Neural cell (in vitro differentiated cells): Measurements from ENCODE around the gene PROCA1. TPM values are rescaled to one million over a fixed set of nuclear protein-coding genes. Genes with fewer than 3 reads are reported as not detected.
A peak's percentile ranks its signal among the peaks of the same experiment; 100 is the strongest.

Experiments used
- H2AFZ ChIP-seq: fragments of 200-600, 300-800 bp; sonication (generic), shearing (Covaris generic); 2 replicates; pipeline ENCODE4 v1.6.0; 2014; ENCODE audit warnings: low read depth, mild to moderate bottlenecking, antibody characterized with exemption, low read length, moderate library complexity
- H3F3A ChIP-seq: fragments of 200-600 bp; shearing (Covaris generic); 2 replicates; pipeline ENCODE4 v1.6.1; 2016; ENCODE audit warnings: mild to moderate bottlenecking, moderate library complexity, mixed read lengths, antibody characterized with exemption, low read length; ENCODE audit not compliant: insufficient read depth, poor library complexity, severe bottlenecking
- H3K27ac ChIP-seq: fragments of 200-600, 300-800 bp; sonication (generic), shearing (Covaris generic); 2 replicates; pipeline ENCODE4 v1.5.1; 2014; ENCODE audit warnings: mild to moderate bottlenecking, low read length, moderate library complexity
- H3K27me3 ChIP-seq: fragments of 300-800, 200-600 bp; sonication (generic), shearing (Covaris generic); 2 replicates; pipeline ENCODE4 v1.6.0; 2014; ENCODE audit warnings: mild to moderate bottlenecking, low read depth, low read length, moderate library complexity; ENCODE audit not compliant: insufficient read depth
- H3K36me3 ChIP-seq: fragments of 300-800, 200-600 bp; sonication (generic), shearing (Covaris generic); 2 replicates; pipeline ENCODE4 v1.5.1; 2014; ENCODE audit warnings: mild to moderate bottlenecking, antibody characterized with exemption, low read length, moderate library complexity; ENCODE audit not compliant: insufficient read depth
- H3K4me2 ChIP-seq: fragments of 300-800, 200-600 bp; sonication (generic), shearing (Covaris generic); 2 replicates; pipeline ENCODE4 v1.6.0; 2014; ENCODE audit warnings: mild to moderate bottlenecking, low read length
- H3K4me3 ChIP-seq: fragments of 300-800, 200-600 bp; sonication (generic), shearing (Covaris generic); 2 replicates; pipeline ENCODE4 v1.5.1; 2014; ENCODE audit warnings: mild to moderate bottlenecking, low read length, moderate library complexity
- H3K79me2 ChIP-seq: fragments of 200-600 bp; shearing (Covaris generic); replicated peaks from 2 replicates; pipeline ENCODE4 v1.6.0; 2014; ENCODE audit warnings: mild to moderate bottlenecking, low read length, moderate library complexity; ENCODE audit not compliant: insufficient read depth
- H3K9ac ChIP-seq: fragments of 300-800, 200-600 bp; sonication (generic), shearing (Covaris generic); 2 replicates; pipeline ENCODE4 v1.6.1; 2016; ENCODE audit warnings: mild to moderate bottlenecking, low read length, mixed read lengths
- H3K9me2 ChIP-seq: fragments of 200-600 bp; shearing (Covaris generic); 2 replicates; pipeline ENCODE4 v1.6.1; 2016; ENCODE audit warnings: mild to moderate bottlenecking, low read length, mixed read lengths; ENCODE audit not compliant: insufficient read depth
- H3K9me3 ChIP-seq: fragments of 200-600, 300-800 bp; sonication (generic), shearing (Covaris generic); 2 replicates; pipeline ENCODE4 v1.6.1; 2016; ENCODE audit warnings: mild to moderate bottlenecking, mixed run types, low read length, moderate library complexity, mixed read lengths
- H4K20me1 ChIP-seq: fragments of 200-600 bp; shearing (Covaris generic); 2 replicates; pipeline ENCODE4 v1.6.1; 2016; ENCODE audit warnings: mild to moderate bottlenecking, mixed run types; ENCODE audit not compliant: insufficient read depth
- EP300 ChIP-seq: fragments of 450-650 bp; conservative IDR thresholded peaks from 2 replicates; pipeline ENCODE4 v1.6.1; 2014; ENCODE audit warnings: antibody characterized with exemption, mild to moderate bottlenecking, moderate library complexity; ENCODE audit not compliant: poor library complexity, severe bottlenecking
- MXI1 ChIP-seq: fragments of 450-650 bp; conservative IDR thresholded peaks from 2 replicates; pipeline ENCODE4 v1.6.1; 2014; ENCODE audit warnings: antibody characterized with exemption, mild to moderate bottlenecking; ENCODE audit not compliant: poor library complexity, severe bottlenecking
- POLR2AphosphoS5 ChIP-seq: IDR thresholded peaks from 2 replicates; pipeline ENCODE4 v1.6.1; 2012
- TAF1 ChIP-seq: IDR thresholded peaks from 2 replicates; pipeline ENCODE4 v1.6.1; 2012; ENCODE audit warnings: low read depth
- polyA plus RNA-seq: library from polyadenylated mRNA; depleted of rRNA; stranded (reverse); fragments of >200 nt; gene quantifications from 2 replicates; pipeline ENCODE4 v1.2.3, GENCODE V29; 2014
- TF ChIP-seq, protein P1 (sequence below): IDR thresholded peaks from 2 replicates; pipeline ENCODE4 v1.6.1; 2012; ENCODE audit warnings: borderline replicate concordance

PROCA1 gene
- polyA plus RNA-seq, 1 donor from 2014 or later: 20.7 TPM

DNA sequence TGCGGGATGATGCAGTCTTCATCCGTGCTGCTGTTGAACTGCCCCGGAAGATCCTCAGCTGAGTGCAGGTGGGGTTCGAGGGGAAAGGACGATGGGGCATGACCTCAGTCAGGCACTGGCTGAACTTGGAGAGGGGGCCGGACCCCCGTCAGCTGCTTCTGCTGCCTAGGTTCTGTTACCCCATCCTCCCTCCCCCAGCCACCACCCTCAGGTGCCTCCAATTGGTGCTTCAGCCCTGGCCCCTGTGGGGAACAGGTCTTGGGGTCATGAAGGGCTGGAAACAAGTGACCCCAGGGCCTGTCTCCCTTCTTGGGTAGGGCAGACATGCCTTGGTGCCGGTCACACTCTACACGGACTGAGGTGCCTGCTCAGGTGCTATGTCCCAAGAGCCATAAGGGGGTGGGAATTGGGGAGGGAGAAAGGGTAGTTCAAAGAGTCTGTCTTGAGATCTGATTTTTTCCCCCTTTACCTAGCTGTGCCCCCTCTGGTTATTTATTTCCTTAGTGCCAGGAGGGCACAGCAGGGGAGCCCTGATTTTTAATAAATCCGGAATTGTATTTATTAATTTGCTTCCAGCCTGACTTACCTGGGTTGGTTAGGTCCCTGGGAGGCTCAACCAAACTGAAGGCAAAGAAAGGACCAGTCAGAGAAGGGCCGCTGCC lies 38.0 kb upstream of the PROCA1 start:
- Histone ChIP-seq H3K79me2 (peaks cover 36% of the 10 kb centered on the region), H2AFZ (no peak overlapping the region), H3K4me3 (peak overlapping the region; percentile 39), H4K20me1 (peaks cover 28% of the 10 kb centered on the region), H3K9me3 (no peaks in the 10 kb centered on the region), H3K27me3 (no peaks in the 10 kb centered on the region), H3K36me3 (peaks cover 22% of the 10 kb centered on the region), H3K9ac (peak overlapping the region; percentile 56), H3F3A (peaks cover 4% of the 10 kb centered on the region), H3K9me2 (no peaks in the 10 kb centered on the region), H3K27ac (peak overlapping the region; percentile 59), H3K4me2 (no peak overlapping the region)
- TF ChIP-seq, protein P1, sequence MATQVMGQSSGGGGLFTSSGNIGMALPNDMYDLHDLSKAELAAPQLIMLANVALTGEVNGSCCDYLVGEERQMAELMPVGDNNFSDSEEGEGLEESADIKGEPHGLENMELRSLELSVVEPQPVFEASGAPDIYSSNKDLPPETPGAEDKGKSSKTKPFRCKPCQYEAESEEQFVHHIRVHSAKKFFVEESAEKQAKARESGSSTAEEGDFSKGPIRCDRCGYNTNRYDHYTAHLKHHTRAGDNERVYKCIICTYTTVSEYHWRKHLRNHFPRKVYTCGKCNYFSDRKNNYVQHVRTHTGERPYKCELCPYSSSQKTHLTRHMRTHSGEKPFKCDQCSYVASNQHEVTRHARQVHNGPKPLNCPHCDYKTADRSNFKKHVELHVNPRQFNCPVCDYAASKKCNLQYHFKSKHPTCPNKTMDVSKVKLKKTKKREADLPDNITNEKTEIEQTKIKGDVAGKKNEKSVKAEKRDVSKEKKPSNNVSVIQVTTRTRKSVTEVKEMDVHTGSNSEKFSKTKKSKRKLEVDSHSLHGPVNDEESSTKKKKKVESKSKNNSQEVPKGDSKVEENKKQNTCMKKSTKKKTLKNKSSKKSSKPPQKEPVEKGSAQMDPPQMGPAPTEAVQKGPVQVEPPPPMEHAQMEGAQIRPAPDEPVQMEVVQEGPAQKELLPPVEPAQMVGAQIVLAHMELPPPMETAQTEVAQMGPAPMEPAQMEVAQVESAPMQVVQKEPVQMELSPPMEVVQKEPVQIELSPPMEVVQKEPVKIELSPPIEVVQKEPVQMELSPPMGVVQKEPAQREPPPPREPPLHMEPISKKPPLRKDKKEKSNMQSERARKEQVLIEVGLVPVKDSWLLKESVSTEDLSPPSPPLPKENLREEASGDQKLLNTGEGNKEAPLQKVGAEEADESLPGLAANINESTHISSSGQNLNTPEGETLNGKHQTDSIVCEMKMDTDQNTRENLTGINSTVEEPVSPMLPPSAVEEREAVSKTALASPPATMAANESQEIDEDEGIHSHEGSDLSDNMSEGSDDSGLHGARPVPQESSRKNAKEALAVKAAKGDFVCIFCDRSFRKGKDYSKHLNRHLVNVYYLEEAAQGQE: no peak
- no peak for TF ChIP-seq MXI1

DNA sequence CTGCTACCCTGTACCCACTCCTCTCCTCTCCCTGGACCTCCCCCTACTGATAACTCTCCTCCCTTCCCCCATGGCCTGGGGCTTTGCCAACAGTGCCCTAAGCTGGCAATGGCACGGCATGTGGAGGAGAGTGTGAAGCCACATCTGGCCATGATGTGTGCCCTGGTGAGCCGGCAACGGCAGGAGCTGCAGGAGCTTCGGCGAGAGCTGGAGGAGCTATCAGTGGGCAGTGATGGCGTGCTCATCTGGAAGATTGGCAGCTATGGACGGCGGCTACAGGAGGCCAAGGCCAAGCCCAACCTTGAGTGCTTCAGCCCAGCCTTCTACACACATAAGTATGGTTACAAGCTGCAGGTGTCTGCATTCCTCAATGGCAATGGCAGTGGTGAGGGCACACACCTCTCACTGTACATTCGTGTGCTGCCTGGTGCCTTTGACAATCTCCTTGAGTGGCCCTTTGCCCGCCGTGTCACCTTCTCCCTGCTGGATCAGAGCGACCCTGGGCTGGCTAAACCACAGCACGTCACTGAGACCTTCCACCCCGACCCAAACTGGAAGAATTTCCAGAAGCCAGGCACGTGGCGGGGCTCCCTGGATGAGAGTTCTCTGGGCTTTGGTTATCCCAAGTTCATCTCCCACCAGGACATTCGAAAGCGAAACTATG lies 37.3 kb upstream of the PROCA1 start:
- H3K4me2 ChIP-seq: no peak overlapping the region
- H4K20me1 ChIP-seq: peaks cover 28% of the 10 kb centered on the region
- peak overlapping the region; percentile 56 for H3K9ac ChIP-seq

DNA sequence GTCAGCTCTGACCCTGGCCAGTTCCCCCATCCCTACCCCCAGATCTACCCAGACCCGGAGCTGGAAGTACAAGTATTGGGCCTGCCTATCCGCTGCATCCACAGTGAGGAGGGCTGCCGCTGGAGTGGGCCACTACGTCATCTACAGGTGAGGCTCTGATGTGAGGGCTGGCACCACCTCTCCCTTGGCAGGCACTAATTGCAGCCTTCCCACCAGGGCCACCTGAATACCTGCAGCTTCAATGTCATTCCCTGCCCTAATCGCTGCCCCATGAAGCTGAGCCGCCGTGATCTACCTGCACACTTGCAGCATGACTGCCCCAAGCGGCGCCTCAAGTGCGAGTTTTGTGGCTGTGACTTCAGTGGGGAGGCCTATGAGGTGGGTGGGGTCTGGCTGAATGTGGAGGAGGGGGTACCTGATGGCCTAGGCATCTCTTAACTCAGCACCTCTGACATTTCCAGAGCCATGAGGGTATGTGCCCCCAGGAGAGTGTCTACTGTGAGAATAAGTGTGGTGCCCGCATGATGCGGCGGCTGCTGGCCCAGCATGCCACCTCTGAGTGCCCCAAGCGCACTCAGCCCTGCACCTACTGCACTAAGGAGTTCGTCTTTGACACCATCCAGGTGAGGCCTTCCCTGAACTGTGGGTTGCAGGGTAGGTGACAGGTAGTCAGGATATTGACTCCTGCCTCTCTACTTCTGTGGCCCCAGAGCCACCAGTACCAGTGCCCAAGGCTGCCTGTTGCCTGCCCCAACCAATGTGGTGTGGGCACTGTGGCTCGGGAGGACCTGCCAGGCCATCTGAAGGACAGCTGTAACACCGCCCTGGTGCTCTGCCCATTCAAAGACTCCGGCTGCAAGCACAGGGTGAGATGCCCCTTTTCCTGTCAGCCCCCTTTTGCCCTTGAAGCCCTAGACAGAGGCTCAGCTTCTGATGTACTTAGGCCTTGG lies 36.4 kb upstream of the PROCA1 start:
- peaks cover 4% of the 10 kb centered on the region for H3F3A ChIP-seq
- H3K9ac ChIP-seq: peak overlapping the region; percentile 7
- H3K79me2 ChIP-seq: peaks cover 43% of the 10 kb centered on the region
- no peaks in the 10 kb centered on the region for H3K9me2 ChIP-seq
- H2AFZ ChIP-seq: no peak overlapping the region
- H3K27ac ChIP-seq: no peak overlapping the region
- no peaks in the 10 kb centered on the region for H3K9me3 ChIP-seq
- H3K27me3 ChIP-seq: no peaks in the 10 kb centered on the region
- H4K20me1 ChIP-seq: peaks cover 28% of the 10 kb centered on the region
- no peak for TF ChIP-seq EP300
- peak; percentile 5 for TF ChIP-seq POLR2AphosphoS5
- H3K4me2 ChIP-seq: no peak overlapping the region
- H3K4me3 ChIP-seq: no peak overlapping the region
- peaks cover 22% of the 10 kb centered on the region for H3K36me3 ChIP-seq

More for the DNA sequence above, 37.3 kb upstream of the PROCA1 start:
- Histone ChIP-seq H3F3A (peaks cover 4% of the 10 kb centered on the region), H3K27me3 (no peaks in the 10 kb centered on the region), H3K27ac (peak overlapping the region; percentile 59), H3K4me3 (peak overlapping the region; percentile 39), H2AFZ (no peak overlapping the region), H3K9me3 (no peaks in the 10 kb centered on the region), H3K9me2 (no peaks in the 10 kb centered on the region), H3K79me2 (peaks cover 43% of the 10 kb centered on the region), H3K36me3 (peaks cover 22% of the 10 kb centered on the region)
- TF ChIP-seq POLR2AphosphoS5: peak; percentile 1
- TF ChIP-seq TAF1: no peak
